ENCODE measurements around the gene HERPUD2. TPM values are rescaled to one million over a fixed set of nuclear protein-coding genes. Genes with fewer than 3 reads are reported as not detected.

Gene HERPUD2
- polyA plus RNA-seq, 1 experiment, result 53.0 TPM

DNA sequence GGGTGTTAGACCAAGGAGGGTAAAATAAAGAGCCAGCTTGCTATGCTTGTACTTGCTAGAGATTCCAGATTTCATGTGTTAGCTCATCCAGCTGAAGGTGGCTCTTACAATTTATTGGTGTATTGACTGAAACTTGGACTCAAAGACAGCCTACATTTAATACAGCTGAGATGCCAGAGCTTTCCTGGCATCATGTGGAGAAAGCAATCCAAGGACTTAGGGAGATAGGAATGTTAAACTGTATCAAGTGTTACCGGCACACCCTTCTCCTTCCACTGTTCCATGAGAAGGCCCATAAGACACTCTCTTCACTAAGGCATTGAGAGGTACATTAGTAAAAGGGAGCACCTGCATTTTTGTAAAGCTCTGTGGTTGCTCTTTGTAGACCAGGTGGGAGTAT, 9.3 kb upstream of the HERPUD2 start:
- CTCF ChIA-PET, result interaction anchor here (1.3 to 3.2 kb wide), 2 partner anchors 98 to 203 kb away, joined by 3 to 12 read pairs; no protein-coding TSS in a partner anchor
- TF ChIP-seq, protein P1, sequence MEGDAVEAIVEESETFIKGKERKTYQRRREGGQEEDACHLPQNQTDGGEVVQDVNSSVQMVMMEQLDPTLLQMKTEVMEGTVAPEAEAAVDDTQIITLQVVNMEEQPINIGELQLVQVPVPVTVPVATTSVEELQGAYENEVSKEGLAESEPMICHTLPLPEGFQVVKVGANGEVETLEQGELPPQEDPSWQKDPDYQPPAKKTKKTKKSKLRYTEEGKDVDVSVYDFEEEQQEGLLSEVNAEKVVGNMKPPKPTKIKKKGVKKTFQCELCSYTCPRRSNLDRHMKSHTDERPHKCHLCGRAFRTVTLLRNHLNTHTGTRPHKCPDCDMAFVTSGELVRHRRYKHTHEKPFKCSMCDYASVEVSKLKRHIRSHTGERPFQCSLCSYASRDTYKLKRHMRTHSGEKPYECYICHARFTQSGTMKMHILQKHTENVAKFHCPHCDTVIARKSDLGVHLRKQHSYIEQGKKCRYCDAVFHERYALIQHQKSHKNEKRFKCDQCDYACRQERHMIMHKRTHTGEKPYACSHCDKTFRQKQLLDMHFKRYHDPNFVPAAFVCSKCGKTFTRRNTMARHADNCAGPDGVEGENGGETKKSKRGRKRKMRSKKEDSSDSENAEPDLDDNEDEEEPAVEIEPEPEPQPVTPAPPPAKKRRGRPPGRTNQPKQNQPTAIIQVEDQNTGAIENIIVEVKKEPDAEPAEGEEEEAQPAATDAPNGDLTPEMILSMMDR (IDR thresholded peaks at IDR 0.05; ENCODE audit: insufficient read depth, low read depth, low read length), result no peak
- Histone ChIP-seq H3K4me3 (ENCODE audit: low read depth, low read length) (no peak overlapping the region), H3K36me3 (ENCODE audit: control insufficient read depth, insufficient read depth, low read length) (no peaks in the 10 kb centered on the region), H3K27me3 (ENCODE audit: control insufficient read depth, insufficient read depth, low read length) (no peaks in the 10 kb centered on the region)
- DNase-seq (ENCODE audit: low read depth), result no peak
- POLR2A ChIA-PET, result no interaction called here

DNA sequence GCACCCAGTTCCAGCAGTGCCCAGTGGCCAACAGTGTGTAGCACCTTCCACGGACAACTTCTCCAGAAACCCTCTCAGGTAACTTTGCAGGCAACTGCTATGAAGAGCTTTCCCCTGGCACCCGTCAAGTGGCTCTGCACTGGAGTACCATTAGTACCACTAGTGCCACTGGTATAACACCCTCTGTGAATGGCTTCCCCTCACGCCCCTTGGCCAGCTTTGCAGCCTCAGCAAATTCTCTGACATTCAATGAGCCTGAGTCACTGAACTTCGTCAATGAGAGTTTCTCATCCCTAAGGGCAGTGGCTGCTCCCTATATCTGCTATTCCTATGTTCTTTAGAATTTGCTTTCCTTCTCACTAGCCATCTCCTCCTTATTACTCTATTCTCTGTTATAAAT, 7.6 kb upstream of the HERPUD2 start:
- TF ChIP-seq, protein P1 (IDR thresholded peaks at IDR 0.05; ENCODE audit: insufficient read depth, low read depth, low read length), result no peak
- H3K27me3 ChIP-seq (ENCODE audit: control insufficient read depth, insufficient read depth, low read length), result no peaks in the 10 kb centered on the region
- POLR2A ChIA-PET, result no interaction called here
- CTCF ChIA-PET, result interaction anchor here (1.3 to 3.2 kb wide), 2 partner anchors 99 to 205 kb away, joined by 3 to 12 read pairs; no protein-coding TSS in a partner anchor
- H3K4me3 ChIP-seq (ENCODE audit: low read depth, low read length), result no peak overlapping the region
- no peaks in the 10 kb centered on the region for H3K36me3 ChIP-seq (ENCODE audit: control insufficient read depth, insufficient read depth, low read length)
- no peak for DNase-seq (ENCODE audit: low read depth)

DNA sequence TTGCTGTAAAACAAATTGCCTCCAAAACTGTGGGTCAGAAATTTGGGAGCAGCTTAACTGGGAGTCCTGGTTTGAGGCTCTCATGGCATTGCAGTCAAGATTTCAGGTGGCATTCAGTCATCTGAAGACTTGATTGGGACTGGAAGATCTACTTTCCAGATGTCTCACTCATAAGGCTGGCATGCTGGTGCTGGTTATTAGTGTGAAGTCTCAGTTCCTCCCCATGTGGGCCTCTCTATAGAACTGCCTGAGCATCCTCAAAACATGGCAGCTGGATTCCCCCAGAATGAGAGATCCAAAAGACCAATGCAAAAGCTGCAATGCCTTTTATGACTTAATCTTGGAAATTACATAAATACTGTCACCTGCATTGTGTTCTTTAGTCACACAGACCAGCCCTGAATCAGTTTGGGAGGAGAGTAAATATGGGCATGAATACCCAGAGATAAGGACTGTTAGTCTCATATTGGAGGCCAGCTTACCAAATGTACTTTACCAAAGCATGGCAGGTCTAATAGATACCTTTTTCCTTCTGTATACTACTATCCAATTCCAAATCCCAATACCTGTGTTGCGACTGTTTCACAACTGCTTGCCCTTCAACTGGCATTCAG, 6.5 kb upstream of the HERPUD2 start:
- TF ChIP-seq, protein P1 (IDR thresholded peaks at IDR 0.05; ENCODE audit: insufficient read depth, low read depth, low read length), result no peak
- no peak for DNase-seq (ENCODE audit: low read depth)
- Histone ChIP-seq H3K4me3 (ENCODE audit: low read depth, low read length) (no peak overlapping the region), H3K27me3 (ENCODE audit: control insufficient read depth, insufficient read depth, low read length) (no peaks in the 10 kb centered on the region), H3K36me3 (ENCODE audit: control insufficient read depth, insufficient read depth, low read length) (no peaks in the 10 kb centered on the region)
- POLR2A ChIA-PET, result no interaction called here
- CTCF ChIA-PET, result interaction anchor here (3.2 kb wide), 1 partner anchor 206 kb away, joined by 12 read pairs; no protein-coding TSS in a partner anchor

DNA sequence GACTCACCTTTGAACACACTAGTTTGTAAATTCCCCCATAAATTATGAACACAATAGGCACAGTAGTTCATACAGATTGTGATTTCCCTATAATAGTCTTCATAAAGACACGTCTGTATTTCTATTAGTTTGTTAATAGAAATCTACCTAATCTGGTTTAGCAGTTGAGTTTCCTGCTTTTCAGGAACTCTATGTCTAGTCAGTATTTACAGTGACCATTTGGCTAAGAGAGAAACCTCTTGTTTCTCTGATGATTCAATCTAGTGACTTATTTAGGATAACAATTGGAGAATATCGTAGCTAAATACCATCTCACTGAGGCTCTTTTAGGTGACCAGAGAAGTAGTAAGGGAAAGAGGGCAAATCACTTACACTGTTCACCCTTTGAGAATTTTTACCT, 5.9 kb upstream of the HERPUD2 start:
- Histone ChIP-seq H3K36me3 (ENCODE audit: control insufficient read depth, insufficient read depth, low read length) (no peaks in the 10 kb centered on the region), H3K27me3 (ENCODE audit: control insufficient read depth, insufficient read depth, low read length) (no peaks in the 10 kb centered on the region), H3K4me3 (ENCODE audit: low read depth, low read length) (no peak overlapping the region)
- ChIA-PET POLR2A (no interaction called here), CTCF (interaction anchor here (1.5 to 3.2 kb wide), 2 partner anchors 102 to 207 kb away, joined by 6 to 12 read pairs; no protein-coding TSS in a partner anchor)
- TF ChIP-seq, protein P1 (IDR thresholded peaks at IDR 0.05; ENCODE audit: insufficient read depth, low read depth, low read length), result no peak
- DNase-seq (ENCODE audit: low read depth), result no peak

DNA sequence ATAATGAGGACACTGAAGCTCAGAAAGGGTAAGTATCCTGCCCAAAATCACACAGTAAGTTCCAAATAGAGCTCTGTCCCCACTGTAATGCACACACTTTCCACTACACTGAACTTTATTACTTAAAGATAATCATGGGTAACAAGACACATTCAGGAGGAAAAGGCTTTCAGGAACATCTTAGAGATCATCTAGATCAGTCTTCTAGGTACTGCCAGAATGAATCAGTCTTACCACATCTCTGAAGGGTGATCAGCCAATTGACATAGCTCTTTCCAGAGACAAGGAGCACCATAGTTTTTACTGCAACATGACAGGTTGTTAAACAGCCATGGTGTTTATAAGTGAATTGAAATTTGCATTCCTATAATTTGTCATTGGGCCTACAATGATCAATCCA, 5.4 kb upstream of the HERPUD2 start:
- CTCF ChIA-PET, result interaction anchor here (0.6 to 1.5 kb wide), 5 partner anchors 8 to 270 kb away, joined by 3 to 6 read pairs (median 4); no protein-coding TSS in a partner anchor
- DNase-seq (ENCODE audit: low read depth), result no peak

More for the DNA sequence above, 5.4 kb upstream of the HERPUD2 start:
- no peaks in the 10 kb centered on the region for H3K27me3 ChIP-seq (ENCODE audit: control insufficient read depth, insufficient read depth, low read length)
- H3K4me3 ChIP-seq (ENCODE audit: low read depth, low read length), result no peak overlapping the region
- TF ChIP-seq, protein P1 (IDR thresholded peaks at IDR 0.05; ENCODE audit: insufficient read depth, low read depth, low read length), result no peak
- no peaks in the 10 kb centered on the region for H3K36me3 ChIP-seq (ENCODE audit: control insufficient read depth, insufficient read depth, low read length)
- POLR2A ChIA-PET, result interaction anchor here (0.6 kb wide), 1 partner anchor 11 kb away, joined by 6 read pairs; no protein-coding TSS in a partner anchor
